ENCODE measurements around the gene RGL3.

Gene RGL3

GRCh38 chr19:11425719-11426457, 6.8 kb upstream of the RGL3 start:
- Histone ChIP-seq H3K27me3 (ENCODE audit: insufficient read depth, poor library complexity, severe bottlenecking) (peaks cover 30% of the 10 kb centered on the region), H3K4me3 (replicated peaks; ENCODE audit: insufficient read depth, low read length) (no peak overlapping the region), H3K27ac (replicated peaks) (no peak overlapping the region)
- TF ChIP-seq GABPA (IDR thresholded peaks at IDR 0.05; ENCODE audit: low read depth) (no peak), REST (IDR thresholded peaks at IDR 0.05; ENCODE audit: insufficient replicate concordance, low read depth) (no peak), SPI1 (IDR thresholded peaks at IDR 0.05; ENCODE audit: borderline replicate concordance, low read depth) (no peak), CTCF (IDR thresholded peaks at IDR 0.05; ENCODE audit: insufficient read depth, low read length) (no peak), POLR2AphosphoS5 (IDR thresholded peaks at IDR 0.05; ENCODE audit: low read depth) (no peak)
- no peak for DNase-seq (ENCODE audit: low read depth in 1 of 2, low spot score in 1 of 2)

- H3K27me3 ChIP-seq (ENCODE audit: insufficient read depth, poor library complexity, severe bottlenecking): peaks cover 48% of the 10 kb centered on the region
Measured at GRCh38 chr19:11423791-11424181, 4.7 kb upstream of the RGL3 start.

More at GRCh38 chr19:11423791-11424181, 4.7 kb upstream of the RGL3 start:
- H3K27ac ChIP-seq (replicated peaks): no peak overlapping the region
- no peak overlapping the region for H3K4me3 ChIP-seq (replicated peaks; ENCODE audit: insufficient read depth, low read length)
- TF ChIP-seq CTCF (IDR thresholded peaks at IDR 0.05; ENCODE audit: insufficient read depth, low read length): no peak
- TF ChIP-seq SPI1 (IDR thresholded peaks at IDR 0.05; ENCODE audit: borderline replicate concordance, low read depth): no peak
- no peak for TF ChIP-seq POLR2AphosphoS5 (IDR thresholded peaks at IDR 0.05; ENCODE audit: low read depth)
- TF ChIP-seq REST (IDR thresholded peaks at IDR 0.05; ENCODE audit: insufficient replicate concordance, low read depth): no peak
- TF ChIP-seq GABPA (IDR thresholded peaks at IDR 0.05; ENCODE audit: low read depth): no peak
- no peak for DNase-seq (ENCODE audit: low read depth in 1 of 2, low spot score in 1 of 2)
